ENCODE data around the gene RFX3. TPM values are rescaled to one million over a fixed set of nuclear protein-coding genes. Genes with fewer than 3 reads are reported as not detected.
A peak's percentile ranks its signal among the peaks of the same experiment; 100 is the strongest.

Gene RFX3
- total and polyA plus RNA-seq, 2 donors (not counting 1 experiment from before 2014, with no cell fraction given), result 2.8 to 3.1 TPM

GRCh38 chr9:3498691-3499090 is 27.1 kb downstream of the RFX3 start:
- H3K4me2 ChIP-seq (ENCODE audit: extremely low read depth, insufficient read depth, low read length), result no peak overlapping the region
- H3K9me3 ChIP-seq (ENCODE audit: control insufficient read depth, insufficient read depth, low read depth, low read length), result no peaks in the 10 kb centered on the region
- H3K9ac ChIP-seq (ENCODE audit: insufficient read depth, low read length), result no peak overlapping the region
- H2AFZ ChIP-seq (ENCODE audit: low read length), result no peak overlapping the region
- no peaks in the 10 kb centered on the region for H3K79me2 ChIP-seq (ENCODE audit: control insufficient read depth, insufficient read depth, low read length)
- peak; percentile 36 to 87 for DNase-seq (ENCODE audit: low read depth in 2 of 2)
- no peaks in the 10 kb centered on the region for H4K20me1 ChIP-seq (ENCODE audit: control insufficient read depth, extremely low read depth, insufficient read depth, low read length)
- no peak for TF ChIP-seq CTCF (conservative IDR thresholded peaks at IDR 0.05 in 1 of 2, IDR thresholded peaks at IDR 0.05 in 1 of 2; ENCODE audit: low read depth in 1 of 2, low read length in 2 of 2)
- TF ChIP-seq EZH2 (IDR thresholded peaks at IDR 0.05; ENCODE audit: low read length, missing control alignments), result no peak
- H3K36me3 ChIP-seq (ENCODE audit: control insufficient read depth, insufficient read depth, low read length), result no peaks in the 10 kb centered on the region
- H3K4me1 ChIP-seq (ENCODE audit: control insufficient read depth, extremely low read depth, insufficient read depth, low read length), result peaks cover 5% of the 10 kb centered on the region
- H3K27me3 ChIP-seq (ENCODE audit: control insufficient read depth, insufficient read depth, low read length), result no peaks in the 10 kb centered on the region
- H3K4me3 ChIP-seq (replicated peaks in 1 of 4; ENCODE audit: control extremely low read depth in 1 of 4, insufficient read depth in 1 of 4, low read depth in 3 of 4, low read length in 4 of 4), result no peak overlapping the region
- peak overlapping the region; percentile 16 for H3K27ac ChIP-seq (ENCODE audit: insufficient read depth, low read length)

GRCh38 chr9:3497857-3498256 is 27.9 kb downstream of the RFX3 start:
- Histone ChIP-seq H3K9me3 (ENCODE audit: control insufficient read depth, insufficient read depth, low read depth, low read length) (no peaks in the 10 kb centered on the region), H3K27me3 (ENCODE audit: control insufficient read depth, insufficient read depth, low read length) (no peaks in the 10 kb centered on the region), H3K9ac (ENCODE audit: insufficient read depth, low read length) (no peak overlapping the region), H3K79me2 (ENCODE audit: control insufficient read depth, insufficient read depth, low read length) (no peaks in the 10 kb centered on the region), H2AFZ (ENCODE audit: low read length) (no peak overlapping the region), H3K4me3 (replicated peaks in 1 of 4; ENCODE audit: control extremely low read depth in 1 of 4, insufficient read depth in 1 of 4, low read depth in 3 of 4, low read length in 4 of 4) (no peak overlapping the region), H3K27ac (ENCODE audit: insufficient read depth, low read length) (no peak overlapping the region), H3K4me1 (ENCODE audit: control insufficient read depth, extremely low read depth, insufficient read depth, low read length) (peaks cover 5% of the 10 kb centered on the region), H4K20me1 (ENCODE audit: control insufficient read depth, extremely low read depth, insufficient read depth, low read length) (no peaks in the 10 kb centered on the region), H3K36me3 (ENCODE audit: control insufficient read depth, insufficient read depth, low read length) (no peaks in the 10 kb centered on the region), H3K4me2 (ENCODE audit: extremely low read depth, insufficient read depth, low read length) (no peak overlapping the region)
- TF ChIP-seq CTCF (conservative IDR thresholded peaks at IDR 0.05 in 1 of 2, IDR thresholded peaks at IDR 0.05 in 1 of 2; ENCODE audit: low read depth in 1 of 2, low read length in 2 of 2) (no peak), EZH2 (IDR thresholded peaks at IDR 0.05; ENCODE audit: low read length, missing control alignments) (no peak)
- no peak for DNase-seq (ENCODE audit: low read depth in 2 of 2)

GRCh38 chr9:3497401-3497800 is 28.4 kb downstream of the RFX3 start:
- H3K27ac ChIP-seq (ENCODE audit: insufficient read depth, low read length), result no peak overlapping the region

More at GRCh38 chr9:3497401-3497800, 28.4 kb downstream of the RFX3 start:
- Histone ChIP-seq H3K4me2 (ENCODE audit: extremely low read depth, insufficient read depth, low read length) (no peak overlapping the region), H3K79me2 (ENCODE audit: control insufficient read depth, insufficient read depth, low read length) (no peaks in the 10 kb centered on the region), H3K27me3 (ENCODE audit: control insufficient read depth, insufficient read depth, low read length) (no peaks in the 10 kb centered on the region), H3K9me3 (ENCODE audit: control insufficient read depth, insufficient read depth, low read depth, low read length) (no peaks in the 10 kb centered on the region), H2AFZ (ENCODE audit: low read length) (no peak overlapping the region), H3K4me1 (ENCODE audit: control insufficient read depth, extremely low read depth, insufficient read depth, low read length) (peaks cover 5% of the 10 kb centered on the region), H3K9ac (ENCODE audit: insufficient read depth, low read length) (no peak overlapping the region), H4K20me1 (ENCODE audit: control insufficient read depth, extremely low read depth, insufficient read depth, low read length) (no peaks in the 10 kb centered on the region), H3K36me3 (ENCODE audit: control insufficient read depth, insufficient read depth, low read length) (no peaks in the 10 kb centered on the region), H3K4me3 (replicated peaks in 1 of 4; ENCODE audit: control extremely low read depth in 1 of 4, insufficient read depth in 1 of 4, low read depth in 3 of 4, low read length in 4 of 4) (no peak overlapping the region)
- TF ChIP-seq CTCF (conservative IDR thresholded peaks at IDR 0.05 in 1 of 2, IDR thresholded peaks at IDR 0.05 in 1 of 2; ENCODE audit: low read depth in 1 of 2, low read length in 2 of 2), result no peak
- DNase-seq (ENCODE audit: low read depth in 2 of 2), result peak in 1 of 2 donors; percentile 81
